DMS 273 (cell line): ENCODE measurements around the gene MRGPRD.

Experiments used
- DNase-seq: peaks from one replicate; lab custom pipeline; 2025; ENCODE audit not compliant: unreplicated experiment; lab: John Stamatoyannopoulos, UW

MRGPRD gene

DNA sequence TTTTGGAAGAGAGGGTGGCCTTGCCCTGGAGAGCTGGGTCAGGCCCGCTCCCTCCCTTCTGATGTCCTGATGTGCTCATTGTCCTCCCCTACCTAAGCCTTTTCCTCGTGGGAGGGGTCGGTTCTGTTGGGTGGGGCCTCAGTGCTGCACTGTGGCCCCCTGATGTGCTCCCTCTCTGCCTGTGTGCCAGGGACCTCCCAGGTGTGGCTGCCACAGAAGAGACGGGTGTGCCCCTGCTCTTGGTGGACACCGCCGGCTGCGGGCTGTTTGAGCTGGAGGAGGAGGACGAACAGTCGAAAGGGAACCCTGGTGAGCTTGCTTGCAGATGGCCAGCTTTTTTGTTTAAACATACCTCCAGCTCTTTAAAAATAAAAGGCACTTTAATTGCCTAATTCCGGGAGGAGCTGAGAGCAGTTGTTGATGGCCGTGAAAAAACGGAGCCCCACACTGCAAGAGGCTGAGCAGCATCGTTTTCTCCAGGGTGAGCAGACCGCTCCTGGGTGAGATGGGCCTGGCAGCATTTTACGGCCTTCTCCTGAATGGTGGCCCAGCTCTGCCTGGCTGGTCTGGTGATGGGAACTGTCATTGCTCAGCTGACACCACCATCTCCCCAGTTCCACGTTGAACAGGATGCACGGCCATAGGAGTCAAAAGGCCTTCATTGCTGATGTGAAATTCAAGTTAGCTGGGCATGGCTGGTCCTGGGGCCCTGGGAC is 47.0 kb downstream of the MRGPRD start:
- DNase-seq, result no peak

DNA sequence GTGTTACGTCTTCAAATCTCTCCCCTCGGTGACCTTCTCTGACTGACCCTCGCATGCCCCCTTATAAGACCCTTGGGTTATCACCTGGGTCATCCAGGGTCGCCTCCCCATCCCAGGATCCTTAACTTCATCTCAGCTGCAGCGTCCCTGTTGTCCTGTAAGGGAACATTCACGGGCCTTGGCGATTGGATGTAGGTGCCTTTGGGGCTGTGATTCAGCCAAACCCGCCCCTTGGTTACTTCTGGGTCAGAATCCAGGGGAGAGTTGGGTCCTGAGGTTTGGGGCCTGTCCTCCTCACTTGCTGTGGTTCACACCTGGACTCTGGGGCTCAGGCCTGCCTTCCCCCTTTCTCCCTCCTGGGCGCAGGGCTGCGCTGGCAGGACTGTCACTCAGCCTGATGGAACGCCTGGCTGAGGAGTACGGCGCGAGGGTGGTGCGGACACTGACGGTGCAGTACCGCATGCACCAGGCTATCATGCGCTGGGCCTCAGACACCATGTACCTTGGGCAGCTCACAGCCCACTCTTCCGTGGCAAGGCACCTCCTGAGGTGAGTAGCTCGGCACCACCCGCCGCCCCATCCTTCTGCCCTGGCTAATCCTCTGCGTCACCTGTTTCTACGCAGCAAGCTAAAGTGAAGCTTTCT is 47.7 kb downstream of the MRGPRD start:
- DNase-seq, result no peak

DNA sequence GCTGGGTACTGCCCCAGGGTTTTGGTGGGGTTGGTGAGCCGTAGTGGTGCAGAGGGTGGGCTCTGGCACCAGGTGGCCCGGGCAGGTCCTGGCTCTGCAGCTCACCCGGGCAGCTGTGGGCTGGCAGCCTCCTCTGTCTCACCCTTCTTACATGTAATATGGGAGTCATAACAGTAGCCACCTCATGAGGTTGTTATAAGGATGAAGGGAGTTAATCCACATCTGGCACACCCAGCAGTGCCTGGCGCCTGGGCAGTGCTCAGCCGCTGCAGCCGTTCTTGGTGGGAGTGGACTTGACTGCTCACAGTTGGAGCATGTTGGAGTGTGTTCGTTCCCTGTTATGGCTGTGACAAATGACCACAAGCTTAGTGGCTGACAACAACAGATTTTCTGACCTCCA is 48.4 kb downstream of the MRGPRD start:
- DNase-seq, result no peak

DNA sequence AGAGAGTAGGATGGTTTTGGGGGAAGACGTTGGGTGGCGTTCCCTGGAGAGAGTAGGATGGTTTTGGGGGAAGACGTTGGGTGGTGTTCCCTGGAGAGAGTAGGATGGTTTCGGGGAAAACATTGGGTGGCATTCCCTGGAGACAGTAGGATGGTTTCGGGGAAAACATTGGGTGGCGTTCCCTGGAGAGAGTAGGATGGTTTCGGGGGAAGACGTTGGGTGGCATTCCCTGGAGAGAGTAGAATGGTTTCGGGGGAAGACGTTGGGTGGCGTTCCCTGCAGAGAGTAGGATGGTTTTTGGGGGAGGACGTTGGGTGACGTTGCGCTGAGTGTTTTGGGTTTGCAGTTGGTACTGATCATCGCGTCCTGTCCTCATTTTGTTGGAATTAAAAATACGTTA is 48.9 kb downstream of the MRGPRD start:
- no peak for DNase-seq

DNA sequence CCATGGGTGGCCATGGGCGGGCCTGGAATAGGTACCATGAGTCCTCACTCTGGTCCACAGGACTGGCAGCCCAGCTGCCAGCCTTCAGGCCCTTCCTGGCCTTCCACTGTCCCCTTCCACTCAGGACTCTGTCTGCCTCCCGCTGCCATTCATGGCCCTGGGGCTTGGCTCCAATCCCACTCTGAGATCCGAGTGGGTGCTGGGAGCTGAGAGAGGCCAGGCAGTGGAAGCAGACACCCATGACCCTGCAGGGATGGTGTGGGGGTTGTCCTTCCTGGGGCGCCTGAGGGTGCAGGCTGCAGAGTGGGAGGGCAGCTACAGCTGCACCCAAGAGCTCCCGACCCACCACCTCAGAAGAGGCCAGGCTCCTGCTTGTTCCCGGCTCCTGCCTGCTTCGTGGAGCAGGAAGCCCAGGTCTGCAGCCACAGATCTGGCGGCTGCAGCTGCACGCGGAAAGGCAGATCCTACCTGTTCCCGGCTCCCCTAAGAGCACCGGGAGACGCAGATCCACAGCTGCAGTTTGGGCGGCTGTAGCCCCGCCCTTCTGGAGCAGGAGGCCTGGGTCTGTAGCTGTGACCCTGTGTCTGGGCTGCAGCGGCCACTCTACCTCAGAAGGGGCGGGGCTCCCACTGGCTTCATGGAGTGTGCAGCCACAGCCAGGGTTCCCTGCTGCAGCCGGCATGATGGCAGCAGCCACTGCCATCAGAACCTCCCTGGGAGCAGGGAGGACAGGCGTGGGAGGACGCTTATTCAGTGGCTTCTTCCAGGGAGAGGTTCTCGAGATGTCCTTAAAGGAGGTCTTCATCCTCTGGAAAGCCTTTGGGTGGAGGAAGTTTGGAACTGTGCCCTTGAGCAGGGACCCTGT is 49.6 kb downstream of the MRGPRD start:
- no peak for DNase-seq
